GM19452 (cell line): ENCODE data around the gene ELP5.

Source experiments
- ATAC-seq: cut with Tn5 transposase; IDR thresholded peaks from one replicate; pipeline ENCODE4 v1.9.1; 2021; ENCODE audit not compliant: unreplicated experiment

The ELP5 gene

DNA sequence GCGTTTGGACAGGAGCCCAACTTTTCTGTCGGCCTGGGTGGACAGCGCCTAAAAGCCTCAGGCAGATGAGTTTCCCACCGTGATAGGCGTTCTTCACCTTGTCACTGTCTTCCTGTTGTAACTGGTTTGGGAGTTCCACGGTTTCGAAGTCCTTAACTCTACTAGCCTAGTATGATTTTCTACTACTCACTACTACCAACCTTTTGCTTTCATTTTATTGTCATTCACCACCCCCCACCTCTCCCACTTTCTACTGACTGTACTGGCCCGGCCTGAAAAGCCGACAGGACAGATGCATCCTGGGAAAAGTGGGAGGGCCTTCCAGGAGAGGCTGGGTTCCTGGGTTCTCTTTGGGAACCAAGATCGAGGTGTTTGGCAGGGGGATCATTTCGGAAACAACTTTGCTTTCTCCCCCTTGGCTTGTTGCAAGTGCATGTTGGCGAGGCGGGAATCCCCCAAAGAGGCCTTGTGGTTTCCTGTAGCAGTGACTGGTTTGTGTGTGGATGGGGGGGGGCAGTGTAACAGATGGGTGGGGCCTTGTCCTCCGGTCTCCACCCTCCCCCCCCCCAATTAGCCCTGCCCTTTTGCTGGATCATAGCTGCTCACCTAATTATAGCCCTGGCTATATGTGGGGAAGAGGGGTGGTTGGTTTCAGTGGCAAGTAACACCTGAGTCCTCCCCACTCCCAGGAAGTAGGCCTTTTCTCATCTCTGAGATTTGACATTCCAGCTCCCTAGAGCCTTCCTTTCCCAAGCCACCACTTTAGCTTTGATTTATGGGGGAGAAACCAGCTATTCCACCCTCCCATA, 56.8 kb downstream of the ELP5 start:
- no peak for ATAC-seq
